HFFc6 (cell line): ENCODE data around the gene HNMT. TPM values are rescaled to one million over a fixed set of nuclear protein-coding genes. Genes with fewer than 3 reads are reported as not detected.
"Not testable (repeated sequence)": the region's sequence is repeated elsewhere in the genome, so short reads cannot be mapped to it uniquely, and the experiment has no call there.

ENCODE experiments used
- DNase-seq: peaks from one replicate; pipeline ENCODE4 v3.0.0-alpha.2; 2018
- H3K27ac Mint-ChIP-seq: 2 replicates; pipeline ENCODE4 v1.8.0; 2020; ENCODE audit warnings: mild to moderate bottlenecking, mixed read lengths
- H3K27me3 Mint-ChIP-seq: 2 replicates; pipeline ENCODE4 v1.8.0; 2021; ENCODE audit warnings: mild to moderate bottlenecking, moderate library complexity, mixed read lengths; ENCODE audit not compliant: insufficient read depth
- H3K36me3 Mint-ChIP-seq: 2 replicates; pipeline ENCODE4 v1.8.0; 2021; ENCODE audit warnings: low read depth, mixed read lengths
- H3K4me1 Mint-ChIP-seq: 2 replicates; pipeline ENCODE4 v1.8.0; 2020; ENCODE audit warnings: low read depth, mixed read lengths
- H3K4me3 Mint-ChIP-seq: 2 replicates; pipeline ENCODE4 v1.8.0; 2020; ENCODE audit warnings: mild to moderate bottlenecking, moderate library complexity, mixed read lengths
- H3K9me3 Mint-ChIP-seq: 2 replicates; pipeline ENCODE4 v1.8.0; 2020; ENCODE audit warnings: mild to moderate bottlenecking, mixed read lengths
- long read RNA-seq: library from polyadenylated mRNA; unstranded; transcript quantifications from one replicate; pipeline ENCODE4 v2.0.0, GENCODE V29; 2019
- total RNA-seq, 6 experiments: library from RNA; stranded (reverse); fragmentation: NEBNext Ultra II Directional; extraction: Animal tissue kit (Norgen Biotek cat#: 25700); gene quantifications; 2 replicates in 1 of 6; 3 replicates in 5 of 6; pipeline ENCODE4 v1.2.3, GENCODE V29; 2021
- TF ChIP-seq, protein P1 (sequence below): fragments of 200-600 bp; sonication (generic); IDR thresholded peaks from 2 replicates; pipeline ENCODE4 v1.5.0; 2021; ENCODE audit warnings: antibody characterized with exemption, mild to moderate bottlenecking

Gene HNMT
- total RNA-seq: 1 to 10 TPM in 1 of 6 experiments, under 1 TPM in 5; 0.36 to 1.2 (median 0.63) TPM
- long read RNA-seq, partial matches to known transcripts: 0 of 1 reads
- long read RNA-seq, other reads (novel, unspliced or antisense): 0 of 1 reads

DNA sequence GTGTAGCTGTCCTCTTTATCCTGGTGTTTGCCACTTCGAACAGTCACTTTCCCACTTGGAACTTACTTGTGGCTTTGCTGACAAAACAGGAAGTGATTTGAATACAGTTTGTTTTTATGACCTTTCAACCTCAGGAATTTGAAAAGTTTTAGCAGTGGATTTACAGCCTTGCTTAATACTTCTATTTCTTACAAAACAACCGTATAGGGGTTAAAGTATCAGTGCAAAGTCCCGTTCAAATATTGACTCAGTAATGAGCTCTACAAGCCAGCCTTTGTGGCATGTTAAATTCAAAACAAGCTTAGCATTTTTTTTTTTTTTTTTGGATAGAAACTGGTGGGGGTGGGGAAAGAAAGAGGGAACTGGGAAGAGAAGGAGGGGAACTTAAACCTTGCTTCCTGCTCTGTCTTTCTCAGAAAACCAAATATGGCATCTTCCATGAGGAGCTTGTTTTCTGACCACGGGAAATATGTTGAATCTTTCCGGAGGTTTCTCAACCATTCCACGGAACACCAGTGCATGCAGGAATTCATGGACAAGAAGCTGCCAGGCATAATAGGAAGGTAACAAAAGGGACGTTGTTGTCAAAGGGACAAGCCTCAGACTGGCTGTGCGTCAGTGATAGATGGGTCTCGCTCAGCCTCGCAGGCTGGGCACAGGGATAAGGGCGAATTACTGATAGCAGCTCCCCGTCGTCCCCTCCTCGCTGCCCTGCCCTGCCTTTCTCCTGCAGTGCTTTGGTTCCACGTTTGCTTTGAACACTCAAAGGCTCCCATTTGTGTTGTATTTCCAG is at the start of gene HNMT:
HNMT (plus strand) TSS at position 408 of the 793 bp plus-strand sequence; CDS start at position 427, 19 bp downstream.
- peak; percentile 52 for DNase-seq
- Mint-ChIP-seq H3K27ac (peak within 1 kb of the TSS; percentile 52; the same call in 1 of the 2 replicates), H3K27me3 (peaks cover 2% of the 10 kb centered on the region; the same call in 1 of the 2 replicates), H3K36me3 (no peaks in the 10 kb centered on the region), H3K4me1 (peaks cover 21% of the 10 kb centered on the region; the same call in 1 of the 2 replicates), H3K9me3 (no peaks in the 10 kb centered on the region), H3K4me3 (peak within 1 kb of the TSS; percentile 72)
- TF ChIP-seq, protein P1, sequence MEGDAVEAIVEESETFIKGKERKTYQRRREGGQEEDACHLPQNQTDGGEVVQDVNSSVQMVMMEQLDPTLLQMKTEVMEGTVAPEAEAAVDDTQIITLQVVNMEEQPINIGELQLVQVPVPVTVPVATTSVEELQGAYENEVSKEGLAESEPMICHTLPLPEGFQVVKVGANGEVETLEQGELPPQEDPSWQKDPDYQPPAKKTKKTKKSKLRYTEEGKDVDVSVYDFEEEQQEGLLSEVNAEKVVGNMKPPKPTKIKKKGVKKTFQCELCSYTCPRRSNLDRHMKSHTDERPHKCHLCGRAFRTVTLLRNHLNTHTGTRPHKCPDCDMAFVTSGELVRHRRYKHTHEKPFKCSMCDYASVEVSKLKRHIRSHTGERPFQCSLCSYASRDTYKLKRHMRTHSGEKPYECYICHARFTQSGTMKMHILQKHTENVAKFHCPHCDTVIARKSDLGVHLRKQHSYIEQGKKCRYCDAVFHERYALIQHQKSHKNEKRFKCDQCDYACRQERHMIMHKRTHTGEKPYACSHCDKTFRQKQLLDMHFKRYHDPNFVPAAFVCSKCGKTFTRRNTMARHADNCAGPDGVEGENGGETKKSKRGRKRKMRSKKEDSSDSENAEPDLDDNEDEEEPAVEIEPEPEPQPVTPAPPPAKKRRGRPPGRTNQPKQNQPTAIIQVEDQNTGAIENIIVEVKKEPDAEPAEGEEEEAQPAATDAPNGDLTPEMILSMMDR: no peak

DNA sequence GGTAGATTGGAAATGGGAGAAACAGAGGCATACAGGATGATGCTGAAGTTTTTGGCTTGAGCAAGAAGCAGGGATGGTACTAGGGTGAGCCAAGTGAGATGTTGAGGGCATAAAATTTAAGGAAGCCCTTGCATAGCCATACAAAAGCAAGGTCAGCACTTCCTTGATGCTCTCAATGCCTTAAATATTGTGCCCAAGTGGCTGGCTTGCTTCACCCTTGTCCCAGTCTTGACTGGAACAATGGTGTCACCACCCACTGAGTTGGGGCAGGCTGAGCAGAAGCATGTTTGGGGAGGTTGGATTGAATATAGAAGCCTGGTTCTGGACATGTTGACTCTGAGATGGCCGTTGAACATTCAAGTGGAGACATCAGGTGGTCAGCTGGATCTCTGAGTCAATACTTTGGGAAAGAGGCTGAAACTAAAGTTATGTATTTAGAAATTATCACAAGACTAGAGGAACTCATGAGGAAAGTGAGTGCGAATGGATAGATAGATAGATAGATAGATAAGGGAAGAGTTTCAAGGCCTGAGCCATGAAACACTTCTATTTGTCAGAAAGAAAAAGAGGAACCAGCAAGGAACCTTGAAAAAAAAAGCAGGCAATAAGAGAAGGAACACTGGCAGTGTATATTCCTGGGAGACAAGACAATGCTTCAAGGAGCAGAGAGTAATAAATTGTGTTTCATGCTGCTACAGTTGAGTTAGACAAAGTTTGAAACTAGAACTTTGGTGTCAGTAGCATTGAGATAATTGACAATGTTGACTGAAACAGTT is 43.0 kb upstream of the HNMT start:
- H3K27ac Mint-ChIP-seq: no peak overlapping the region
- H3K27me3 Mint-ChIP-seq: peaks cover 6% of the 10 kb centered on the region; the same call in 1 of the 2 replicates
- H3K36me3 Mint-ChIP-seq: no peaks in the 10 kb centered on the region
- no peak overlapping the region for H3K4me3 Mint-ChIP-seq
- H3K4me1 Mint-ChIP-seq: no peaks in the 10 kb centered on the region
- DNase-seq: no peak
- no peaks in the 10 kb centered on the region for H3K9me3 Mint-ChIP-seq
- TF ChIP-seq, protein P1: no peak

DNA sequence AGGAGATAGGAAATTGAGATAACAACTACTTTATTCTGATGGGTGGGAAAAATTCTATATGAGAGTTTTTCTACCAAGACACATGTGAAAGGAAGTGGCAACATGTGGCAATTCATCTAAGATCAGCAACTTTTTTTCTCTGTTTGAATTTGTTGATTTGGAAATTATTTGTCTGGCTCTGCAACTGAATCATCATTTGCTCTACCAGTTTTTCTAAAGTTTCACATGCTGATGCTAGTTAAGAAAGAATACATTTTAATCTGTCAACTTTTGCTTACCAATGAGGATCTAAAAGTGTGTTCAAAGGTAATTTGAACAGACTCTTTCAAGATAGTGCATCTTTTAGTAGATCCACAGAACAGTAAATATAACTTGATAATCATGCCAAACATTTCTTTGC is 42.1 kb upstream of the HNMT start:
- H3K4me3 Mint-ChIP-seq, H3K4me1 Mint-ChIP-seq, H3K9me3 Mint-ChIP-seq, H3K27ac Mint-ChIP-seq, DNase-seq, H3K27me3 Mint-ChIP-seq, H3K36me3 Mint-ChIP-seq: not testable (repeated sequence)

DNA sequence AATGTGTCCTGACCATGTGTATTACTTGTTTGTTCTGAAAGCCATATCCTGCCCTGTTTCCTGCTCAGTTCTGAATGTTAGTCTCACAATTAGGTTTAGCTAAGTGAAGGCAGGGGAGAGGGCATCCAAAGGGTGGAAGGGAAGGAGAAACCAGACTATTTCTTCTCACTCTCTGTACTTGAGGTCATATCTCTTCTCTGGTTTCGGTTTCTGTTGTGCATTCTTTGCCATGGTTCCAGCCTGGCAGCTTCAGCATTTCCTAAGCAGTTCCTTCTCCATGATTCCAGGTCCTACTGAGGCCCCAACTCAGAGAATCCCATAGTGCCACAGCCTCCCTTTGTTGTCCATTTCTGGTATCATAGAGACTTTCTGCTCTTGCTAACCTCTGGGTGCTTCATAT is 40.3 kb upstream of the HNMT start:
- H3K27ac Mint-ChIP-seq: no peak overlapping the region
- H3K36me3 Mint-ChIP-seq: no peaks in the 10 kb centered on the region
- peaks cover 6% of the 10 kb centered on the region; the same call in 1 of the 2 replicates for H3K4me1 Mint-ChIP-seq
- DNase-seq: no peak
- H3K27me3 Mint-ChIP-seq: peaks cover 6% of the 10 kb centered on the region; the same call in 1 of the 2 replicates
- no peak overlapping the region for H3K4me3 Mint-ChIP-seq
- TF ChIP-seq, protein P1: no peak
- no peaks in the 10 kb centered on the region for H3K9me3 Mint-ChIP-seq

DNA sequence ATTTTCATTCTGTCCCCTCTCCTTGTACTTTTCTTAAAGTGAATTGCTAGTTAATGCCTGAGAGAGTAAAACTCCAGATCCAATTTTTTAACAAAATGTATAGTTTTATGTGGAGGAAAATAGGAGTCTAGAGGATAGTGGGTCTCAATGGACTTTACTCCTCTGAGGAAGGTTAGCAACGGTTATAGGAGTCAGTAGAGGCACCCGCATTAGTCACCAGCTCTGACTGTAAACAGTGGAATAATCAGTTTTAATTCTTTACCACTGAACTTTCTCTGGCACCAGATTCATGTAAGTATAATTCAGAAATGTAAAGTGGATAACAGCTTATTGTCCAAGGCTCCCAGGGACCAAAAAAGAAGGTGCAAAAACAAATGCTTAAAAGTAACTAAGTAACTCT is 38.7 kb upstream of the HNMT start:
- Mint-ChIP-seq H3K9me3 (no peaks in the 10 kb centered on the region), H3K27me3 (peaks cover 6% of the 10 kb centered on the region; the same call in 1 of the 2 replicates), H3K27ac (no peak overlapping the region), H3K4me3 (no peak overlapping the region), H3K4me1 (peaks cover 6% of the 10 kb centered on the region; the same call in 1 of the 2 replicates), H3K36me3 (no peaks in the 10 kb centered on the region)
- DNase-seq: no peak
- TF ChIP-seq, protein P1: no peak
